Gastrocnemius medialis (tissue), 4 donors: Measurements from ENCODE around the gene NANOGP8. TPM values are rescaled to one million over a fixed set of nuclear protein-coding genes. Genes with fewer than 3 reads are reported as not detected.

Source experiments
- ATAC-seq, 2 donors: fragments of 150-250 bp; one replicate each; pipeline ENCODE4 v1.9.1; 2016
- DNase-seq, 2 donors: peaks; one replicate each; pipeline ENCODE4 v3.0.0-alpha.2; 2019
- H3K27ac ChIP-seq, 4 donors: fragments of 200-600 bp; sonication (generic); 1 replicate in 1 of 4; 2 replicates in 3 of 4; pipeline ENCODE4 v1.5.1; 2016 to 2018; ENCODE audit warnings: mild to moderate bottlenecking in 2 of 4, moderate library complexity in 1 of 4
- H3K27me3 ChIP-seq, 3 donors: fragments of 200-600 bp; sonication (generic) in 2 of 3; 1 replicate in 1 of 3; 2 replicates in 2 of 3; pipeline versions ENCODE4 v1.5.1 to v1.6.0; 2016 to 2019; ENCODE audit warnings: mild to moderate bottlenecking in 1 of 3, moderate library complexity in 1 of 3
- H3K36me3 ChIP-seq, 2 donors: fragments of 200-600 bp; sonication (generic) in 1 of 2; one replicate each; pipeline ENCODE4 v1.5.1; 2017 to 2018
- H3K4me1 ChIP-seq, 2 donors: fragments of 200-600 bp; sonication (generic) in 1 of 2; one replicate each; pipeline ENCODE4 v1.5.1; 2016 to 2017; ENCODE audit warnings: mild to moderate bottlenecking in 2 of 2
- H3K4me3 ChIP-seq, 4 donors: fragments of 200-600 bp; sonication (generic) in 3 of 4; 1 replicate in 1 of 4; 2 replicates in 3 of 4; pipeline ENCODE4 v1.5.1; 2016 to 2019; ENCODE audit warnings: mild to moderate bottlenecking in 2 of 4
- H3K9me3 ChIP-seq, 3 donors: fragments of 200-600 bp; sonication (generic) in 2 of 3; 1 replicate in 1 of 3; 2 replicates in 2 of 3; pipeline ENCODE4 v1.5.1; 2016 to 2019
- POLR2A ChIP-seq, 2 donors: fragments of 450-650 bp; IDR thresholded peaks; one replicate each; pipeline ENCODE4 v1.6.1; 2017; ENCODE audit warnings: antibody characterized with exemption in 2 of 2, mild to moderate bottlenecking in 2 of 2, moderate library complexity in 2 of 2
- in situ Hi-C, 4 donors: fragments of 200-750 bp; cut with MboI; loops; one replicate each; pipeline versions ENCODE4 v1.15.0 to v1.8.0; 2017; ENCODE audit warnings: low sequenced_read_pairs in 4 of 4
- intact Hi-C: fragments of 100-400 bp; cut with DNase I; formaldehyde crosslinking; loops from one replicate; pipeline ENCODE4 v1.15.1; 2023; ENCODE audit warnings: low total_unique reads
- total RNA-seq, 4 donors: library from RNA; depleted of rRNA; stranded (reverse); fragments of >200 nt; gene quantifications; one replicate each; pipeline versions ENCODE4 v1.1.0 to v1.2.3, GENCODE V29; 2016
- TF ChIP-seq, protein P1 (sequence below), 5 experiments: fragments of 450-650 bp in 3 of 5; fragments of 200-600 bp in 2 of 5; sonication (generic) in 2 of 5; IDR thresholded peaks in 4 of 5; conservative IDR thresholded peaks in 1 of 5; 1 replicate in 4 of 5; 2 replicates in 1 of 5; pipeline ENCODE4 v1.5.1; 2016 to 2019; ENCODE audit warnings: antibody characterized with exemption in 5 of 5, mild to moderate bottlenecking in 3 of 5, moderate library complexity in 3 of 5

Gene NANOGP8
- total RNA-seq, 4 donors from 2014 or later: not detected

DNA sequence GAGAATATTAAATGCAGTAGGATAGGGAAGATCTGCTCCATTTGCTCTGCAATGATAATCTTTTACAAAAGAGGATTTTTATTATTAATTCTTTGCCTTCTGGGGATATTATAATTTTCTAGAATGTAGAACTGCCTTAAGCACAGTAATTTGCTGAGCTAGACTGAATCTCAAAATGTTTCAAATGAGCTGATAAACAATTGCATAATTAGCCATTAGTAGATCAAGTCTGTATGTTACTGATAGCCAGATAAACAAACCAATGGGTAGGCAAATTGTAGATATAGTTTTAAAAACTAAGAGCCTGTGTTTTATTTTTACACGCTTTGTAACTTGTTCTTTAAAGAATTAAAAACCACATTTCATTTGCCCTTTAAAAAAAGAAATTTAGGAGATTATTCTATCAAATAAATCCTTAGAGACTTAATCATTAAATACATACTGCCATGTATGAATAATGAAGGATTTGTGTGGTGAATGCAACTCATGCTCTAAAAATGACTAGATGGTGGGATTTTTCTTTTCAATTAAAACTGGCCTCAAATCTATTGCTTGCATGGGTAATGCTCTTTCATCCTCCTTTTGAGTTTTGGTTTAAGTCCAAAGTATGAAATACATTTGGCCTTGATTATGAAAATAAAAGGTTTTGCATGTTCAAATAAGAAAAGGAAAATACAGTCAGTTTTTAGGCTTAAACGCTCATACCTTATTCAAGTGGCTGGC, 32.6 kb upstream of the NANOGP8 start:
- Histone ChIP-seq H3K9me3 (no peaks in the 10 kb centered on the region), H3K4me3 (no peak overlapping the region), H3K27me3 (no peaks in the 10 kb centered on the region), H3K36me3 (no peaks in the 10 kb centered on the region), H3K4me1 (no peaks in the 10 kb centered on the region), H3K27ac (no peak overlapping the region)
- ATAC-seq (no peak), DNase-seq (no peak)
- TF ChIP-seq, protein P1, sequence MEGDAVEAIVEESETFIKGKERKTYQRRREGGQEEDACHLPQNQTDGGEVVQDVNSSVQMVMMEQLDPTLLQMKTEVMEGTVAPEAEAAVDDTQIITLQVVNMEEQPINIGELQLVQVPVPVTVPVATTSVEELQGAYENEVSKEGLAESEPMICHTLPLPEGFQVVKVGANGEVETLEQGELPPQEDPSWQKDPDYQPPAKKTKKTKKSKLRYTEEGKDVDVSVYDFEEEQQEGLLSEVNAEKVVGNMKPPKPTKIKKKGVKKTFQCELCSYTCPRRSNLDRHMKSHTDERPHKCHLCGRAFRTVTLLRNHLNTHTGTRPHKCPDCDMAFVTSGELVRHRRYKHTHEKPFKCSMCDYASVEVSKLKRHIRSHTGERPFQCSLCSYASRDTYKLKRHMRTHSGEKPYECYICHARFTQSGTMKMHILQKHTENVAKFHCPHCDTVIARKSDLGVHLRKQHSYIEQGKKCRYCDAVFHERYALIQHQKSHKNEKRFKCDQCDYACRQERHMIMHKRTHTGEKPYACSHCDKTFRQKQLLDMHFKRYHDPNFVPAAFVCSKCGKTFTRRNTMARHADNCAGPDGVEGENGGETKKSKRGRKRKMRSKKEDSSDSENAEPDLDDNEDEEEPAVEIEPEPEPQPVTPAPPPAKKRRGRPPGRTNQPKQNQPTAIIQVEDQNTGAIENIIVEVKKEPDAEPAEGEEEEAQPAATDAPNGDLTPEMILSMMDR (IDR thresholded peaks at IDR 0.05 in 4 of 5, conservative IDR thresholded peaks at IDR 0.05 in 1 of 5): no peak
- no peak for TF ChIP-seq POLR2A (IDR thresholded peaks at IDR 0.05)
- intact Hi-C loops (no loop called here), in situ Hi-C loops (no loop called here)

DNA sequence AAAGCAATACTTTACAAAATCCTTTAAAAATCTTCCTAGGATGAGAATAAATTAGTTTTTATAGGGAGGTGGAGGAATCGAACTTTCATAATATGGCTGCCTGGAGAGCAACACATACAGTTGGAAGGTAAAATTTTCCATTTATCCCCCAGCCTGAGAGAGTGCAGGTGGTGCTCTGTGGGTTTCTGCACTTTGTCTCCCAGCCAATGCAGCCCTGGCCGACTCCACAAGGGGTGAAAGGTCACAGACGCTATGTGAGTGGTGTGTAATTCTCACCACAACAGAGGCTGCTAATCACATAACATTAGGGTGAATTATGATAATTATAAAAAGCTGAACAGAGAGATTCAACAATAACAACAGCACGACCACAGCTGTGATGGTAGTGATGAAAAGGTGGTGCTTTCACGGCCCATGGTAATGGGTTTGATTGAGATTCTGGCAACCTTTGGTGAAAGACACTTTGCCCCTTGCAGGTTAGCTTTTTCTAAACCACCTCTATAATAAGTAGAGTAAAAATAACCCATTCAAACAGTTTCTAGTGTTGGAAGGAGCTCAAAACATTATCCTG, 30.1 kb upstream of the NANOGP8 start:
- ATAC-seq: no peak
- no peaks in the 10 kb centered on the region for H3K36me3 ChIP-seq
- no peaks in the 10 kb centered on the region for H3K9me3 ChIP-seq
- intact Hi-C loops (no loop called here), in situ Hi-C loops (no loop called here)
- H3K27me3 ChIP-seq: no peaks in the 10 kb centered on the region
- H3K27ac ChIP-seq: no peak overlapping the region
- no peak for DNase-seq
- H3K4me3 ChIP-seq: no peak overlapping the region
- TF ChIP-seq POLR2A (IDR thresholded peaks at IDR 0.05): no peak
- TF ChIP-seq, protein P1 (IDR thresholded peaks at IDR 0.05 in 4 of 5, conservative IDR thresholded peaks at IDR 0.05 in 1 of 5): no peak
- H3K4me1 ChIP-seq: no peaks in the 10 kb centered on the region

DNA sequence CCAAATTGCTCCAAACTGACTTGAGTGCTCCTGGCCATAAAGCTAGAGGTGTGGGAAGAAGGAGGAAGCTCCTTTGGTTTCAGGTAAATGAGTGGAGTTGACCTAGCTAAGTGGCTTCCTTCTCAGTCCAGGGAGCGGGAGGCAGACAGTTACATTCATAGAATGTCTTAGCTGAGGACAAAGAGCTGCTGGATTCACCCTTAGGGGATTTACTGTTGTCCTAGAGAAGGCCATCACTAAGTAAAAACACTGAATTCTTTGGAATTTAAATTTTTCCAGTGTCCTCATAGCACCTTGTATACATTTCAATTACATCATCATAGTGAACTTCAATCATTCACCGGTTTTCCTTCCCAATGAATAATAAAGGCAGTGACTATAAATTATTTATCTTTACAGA, 27.3 kb upstream of the NANOGP8 start:
- Histone ChIP-seq H3K36me3 (no peaks in the 10 kb centered on the region), H3K4me1 (no peaks in the 10 kb centered on the region), H3K4me3 (no peak overlapping the region), H3K27ac (no peak overlapping the region), H3K27me3 (no peaks in the 10 kb centered on the region), H3K9me3 (no peaks in the 10 kb centered on the region)
- DNase-seq: no peak
- intact Hi-C loops (no loop called here), in situ Hi-C loops (no loop called here)
- TF ChIP-seq POLR2A (IDR thresholded peaks at IDR 0.05): no peak
- TF ChIP-seq, protein P1 (IDR thresholded peaks at IDR 0.05 in 4 of 5, conservative IDR thresholded peaks at IDR 0.05 in 1 of 5): no peak
- ATAC-seq: no peak

DNA sequence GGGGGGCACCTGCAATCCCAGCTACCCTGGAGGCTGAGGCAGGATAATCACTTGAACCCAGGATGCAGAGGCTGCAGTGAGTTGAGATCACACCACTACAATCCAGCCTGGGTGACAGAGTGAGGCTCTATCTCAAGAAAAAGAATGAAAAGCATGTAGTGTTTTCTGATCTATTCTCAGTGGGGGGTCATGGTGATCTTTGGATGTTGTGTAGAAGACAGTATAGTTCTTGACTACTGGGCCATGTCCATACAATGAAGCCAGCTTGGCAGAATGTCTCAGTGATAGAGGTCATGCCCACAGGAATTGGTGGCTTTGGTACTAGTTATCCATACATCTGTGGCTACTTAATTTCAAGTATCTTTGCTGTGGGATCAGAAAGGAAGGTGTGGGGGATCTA, 26.8 kb upstream of the NANOGP8 start:
- TF ChIP-seq, protein P1 (IDR thresholded peaks at IDR 0.05 in 4 of 5, conservative IDR thresholded peaks at IDR 0.05 in 1 of 5): no peak
- no peak for TF ChIP-seq POLR2A (IDR thresholded peaks at IDR 0.05)
- DNase-seq (no peak), ATAC-seq (no peak)
- no peaks in the 10 kb centered on the region for H3K4me1 ChIP-seq
- H3K27me3 ChIP-seq: no peaks in the 10 kb centered on the region
- intact Hi-C loops: no loop called here
- in situ Hi-C loops: no loop called here
- no peaks in the 10 kb centered on the region for H3K9me3 ChIP-seq
- no peak overlapping the region for H3K4me3 ChIP-seq
- no peaks in the 10 kb centered on the region for H3K36me3 ChIP-seq
- no peak overlapping the region for H3K27ac ChIP-seq
